OCI-LY1 (cell line): Measurements from ENCODE around the gene MARCHF10.

Experiments used
- EZH2 ChIP-seq: fragments of 200-600 bp; sonication (generic), shearing (Covaris generic); IDR thresholded peaks from 2 replicates; pipeline ENCODE4 v1.8.0; 2017; ENCODE audit warnings: borderline replicate concordance, mixed run types, mild to moderate bottlenecking, antibody characterized with exemption, low read length, moderate library complexity, mixed read lengths
- TF ChIP-seq, protein P1 (sequence below): fragments of 200-600 bp; sonication (generic), shearing (Covaris generic); IDR thresholded peaks from 2 replicates; pipeline ENCODE4 v1.5.1; 2017; ENCODE audit warnings: mild to moderate bottlenecking, antibody characterized with exemption, low read length, moderate library complexity, mixed read lengths

- TF ChIP-seq, protein P1, sequence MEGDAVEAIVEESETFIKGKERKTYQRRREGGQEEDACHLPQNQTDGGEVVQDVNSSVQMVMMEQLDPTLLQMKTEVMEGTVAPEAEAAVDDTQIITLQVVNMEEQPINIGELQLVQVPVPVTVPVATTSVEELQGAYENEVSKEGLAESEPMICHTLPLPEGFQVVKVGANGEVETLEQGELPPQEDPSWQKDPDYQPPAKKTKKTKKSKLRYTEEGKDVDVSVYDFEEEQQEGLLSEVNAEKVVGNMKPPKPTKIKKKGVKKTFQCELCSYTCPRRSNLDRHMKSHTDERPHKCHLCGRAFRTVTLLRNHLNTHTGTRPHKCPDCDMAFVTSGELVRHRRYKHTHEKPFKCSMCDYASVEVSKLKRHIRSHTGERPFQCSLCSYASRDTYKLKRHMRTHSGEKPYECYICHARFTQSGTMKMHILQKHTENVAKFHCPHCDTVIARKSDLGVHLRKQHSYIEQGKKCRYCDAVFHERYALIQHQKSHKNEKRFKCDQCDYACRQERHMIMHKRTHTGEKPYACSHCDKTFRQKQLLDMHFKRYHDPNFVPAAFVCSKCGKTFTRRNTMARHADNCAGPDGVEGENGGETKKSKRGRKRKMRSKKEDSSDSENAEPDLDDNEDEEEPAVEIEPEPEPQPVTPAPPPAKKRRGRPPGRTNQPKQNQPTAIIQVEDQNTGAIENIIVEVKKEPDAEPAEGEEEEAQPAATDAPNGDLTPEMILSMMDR, result no peak
- no peak for TF ChIP-seq EZH2
Measured at GRCh38 chr17:62790564-62790986, 17.5 kb downstream of the MARCHF10 start.
